Stimulated activated CD8-positive, alpha-beta memory T cell treated with anti-CD3 and anti-CD28 coated beads, Interleukin-15, amount 100 ng/mL, for 4 hours (primary cell): Measurements from ENCODE around the gene CD2AP.
"Not testable (repeated sequence)": the region's sequence is repeated elsewhere in the genome, so short reads cannot be mapped to it uniquely, and the experiment has no call there.

ENCODE experiments used
- DNase-seq, 2 donors: peaks; one replicate each; pipeline ENCODE4 v3.0.0-alpha.2; 2020; ENCODE audit warnings: low read depth in 2 of 2

CD2AP gene

DNA sequence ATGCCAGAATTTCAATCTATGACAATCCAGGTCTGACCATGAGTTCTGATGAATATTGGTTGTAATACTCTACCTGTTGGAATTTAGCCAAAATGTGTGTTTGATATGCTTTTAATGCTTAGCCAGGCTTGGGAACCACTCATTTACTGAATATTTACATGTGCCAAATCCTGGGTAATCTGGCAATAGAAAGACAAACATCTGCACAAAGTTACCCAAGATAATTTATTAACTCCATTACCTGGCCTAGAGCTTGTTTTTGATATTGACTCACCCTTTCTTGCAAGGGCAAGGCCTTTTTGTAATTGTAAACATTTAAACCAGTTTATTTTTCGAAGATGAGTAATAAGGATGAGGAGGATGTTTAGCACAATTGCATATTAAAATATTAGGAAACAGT lies 13.5 kb upstream of the CD2AP start:
- no peak for DNase-seq

- no peak for DNase-seq
Observed at GRCh38 chr6:47465117-47465516, 12.5 kb upstream of the CD2AP start.

DNA sequence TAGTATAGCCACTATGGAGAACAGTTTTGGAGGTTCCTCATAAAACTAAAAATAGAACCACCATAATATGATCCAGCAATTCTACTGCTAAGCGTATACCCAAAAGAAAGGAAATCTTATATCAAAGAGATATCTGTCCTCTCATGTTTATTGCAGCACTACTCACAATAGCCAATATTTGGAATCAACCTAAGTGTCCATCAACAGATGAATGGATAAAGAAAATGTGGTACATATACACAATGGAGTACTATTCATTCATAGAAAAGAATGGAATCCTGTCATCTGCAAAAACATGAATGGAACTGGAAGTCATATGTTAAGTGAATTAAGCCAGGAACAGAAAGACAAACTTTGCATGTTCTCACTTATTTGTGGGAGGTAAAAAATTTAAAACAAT lies 5.7 kb upstream of the CD2AP start:
- no peak for DNase-seq

DNA sequence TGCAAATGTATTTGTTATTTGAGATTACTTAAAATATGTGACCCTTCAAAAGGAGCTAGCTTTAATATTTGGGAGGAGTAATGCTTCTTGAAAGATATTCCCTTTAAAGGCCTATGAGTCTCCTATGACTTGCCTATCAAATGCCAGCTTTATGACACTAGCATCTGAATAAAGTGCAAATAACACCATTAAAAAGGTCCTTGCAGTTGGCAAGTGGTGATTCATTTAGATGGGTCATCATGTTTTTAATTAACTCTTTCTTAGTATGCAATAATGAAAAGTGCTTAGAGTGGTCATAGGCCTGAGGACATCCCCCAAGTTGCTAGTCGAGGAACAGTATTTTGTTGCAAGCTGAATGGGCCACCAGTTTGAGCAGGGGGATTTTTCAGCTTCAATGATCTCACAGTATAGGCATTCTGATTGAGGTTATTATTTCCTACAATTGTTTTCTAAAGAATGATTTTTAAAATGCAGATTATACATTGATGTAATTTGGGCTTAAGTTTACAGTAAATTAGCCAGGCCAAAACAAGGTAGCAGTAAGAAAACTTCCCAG lies 3.7 kb upstream of the CD2AP start:
- no peak for DNase-seq

DNA sequence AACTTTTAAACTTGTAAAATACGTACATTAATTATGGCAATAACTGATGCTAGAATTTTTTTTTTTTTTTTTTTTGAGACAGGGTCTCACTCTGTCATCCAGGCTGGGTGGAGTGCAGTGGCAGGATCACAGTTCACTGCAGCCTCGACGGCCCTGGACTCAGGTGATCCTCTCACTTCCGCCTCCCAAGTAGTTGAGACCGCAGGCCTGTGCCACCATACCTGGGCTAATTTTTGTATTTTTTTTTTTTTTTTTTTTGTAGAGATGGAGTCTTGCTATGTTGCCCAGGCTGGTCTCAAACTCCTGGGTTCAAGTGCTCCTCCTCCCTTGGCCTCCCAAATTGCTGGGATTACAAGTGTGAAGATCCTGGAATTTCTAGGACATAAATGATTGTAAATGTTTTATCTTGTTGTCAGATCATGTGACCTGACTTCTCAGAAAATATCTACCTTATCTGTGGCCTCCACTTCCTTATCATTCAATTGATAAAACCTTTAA lies 2.2 kb upstream of the CD2AP start:
- DNase-seq, result no peak

- no peak for DNase-seq
Observed at GRCh38 chr6:47476781-47477496, 650 bp upstream of the CD2AP start.

DNA sequence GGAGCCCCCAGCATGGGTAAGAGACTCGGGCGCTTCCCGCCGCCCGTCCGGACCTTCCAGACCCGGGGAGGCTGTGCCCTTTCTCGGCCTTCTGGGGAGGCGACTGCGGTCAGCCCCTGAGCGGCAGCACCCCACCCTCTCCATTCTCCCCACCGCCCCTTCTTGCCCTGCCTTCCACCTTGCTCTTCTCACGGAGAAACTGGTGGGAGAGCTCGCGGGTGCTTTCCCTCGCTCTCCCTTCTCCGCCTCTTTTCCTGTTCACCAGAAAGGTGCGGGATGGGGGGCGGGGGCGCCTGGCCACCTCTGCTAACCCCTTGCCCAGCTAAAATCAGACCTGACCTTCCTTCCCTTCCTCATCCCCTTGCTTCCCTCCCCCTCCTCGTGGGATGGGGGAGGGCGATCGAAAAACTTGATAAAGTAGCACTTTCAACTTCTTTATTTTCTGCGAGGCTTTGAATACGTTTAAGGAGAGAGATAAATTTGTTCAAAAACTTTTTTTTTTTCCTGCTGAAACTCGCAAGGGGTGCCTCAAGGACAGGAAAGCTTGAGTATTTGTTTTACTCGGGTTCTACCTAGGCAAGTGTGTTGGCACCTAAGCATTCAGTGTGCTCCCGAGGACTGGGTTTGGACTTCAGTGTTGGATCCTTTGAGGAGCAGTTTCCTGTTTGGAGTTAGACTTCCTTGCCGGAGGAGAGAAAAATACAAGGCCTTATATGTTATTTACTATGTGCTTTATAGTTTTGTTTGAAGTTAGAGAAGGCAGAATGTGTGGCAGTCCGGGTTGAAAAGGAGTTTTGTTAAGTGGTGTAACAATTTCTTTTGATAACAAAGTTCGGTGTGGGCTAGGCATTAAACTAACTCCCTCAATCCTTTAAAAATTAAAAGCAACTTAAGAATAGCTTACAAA lies 897 bp downstream of the CD2AP start:
- DNase-seq, result peak in 1 of 2 donors; percentile 16

- no peak for DNase-seq
Observed at GRCh38 chr6:47479140-47479508, 1.5 kb downstream of the CD2AP start.

GRCh38 chr6:47479874-47480273 lies 2.3 kb downstream of the CD2AP start:
- no peak for DNase-seq

GRCh38 chr6:47481213-47481612 lies 3.6 kb downstream of the CD2AP start:
- not testable (repeated sequence) for DNase-seq

DNA sequence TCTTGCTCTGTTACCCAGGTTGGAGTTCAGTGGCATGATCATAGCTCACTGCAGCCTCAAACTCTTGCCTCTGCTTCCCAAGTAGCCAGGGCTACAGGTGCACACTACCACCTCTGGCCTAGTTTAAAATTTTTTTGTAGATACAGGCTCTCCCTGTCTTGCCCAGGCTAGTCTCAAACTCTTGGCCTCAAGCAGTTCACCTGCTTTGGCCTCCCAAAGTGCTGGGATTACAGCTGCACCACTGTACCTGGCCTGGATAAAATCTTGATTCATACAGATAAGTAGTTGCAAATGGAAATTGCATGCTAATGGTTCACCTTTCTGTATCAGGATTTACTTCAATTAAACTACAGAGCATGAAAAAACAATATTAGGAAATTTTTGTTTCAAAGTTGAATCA lies 4.2 kb downstream of the CD2AP start:
- no peak for DNase-seq

DNA sequence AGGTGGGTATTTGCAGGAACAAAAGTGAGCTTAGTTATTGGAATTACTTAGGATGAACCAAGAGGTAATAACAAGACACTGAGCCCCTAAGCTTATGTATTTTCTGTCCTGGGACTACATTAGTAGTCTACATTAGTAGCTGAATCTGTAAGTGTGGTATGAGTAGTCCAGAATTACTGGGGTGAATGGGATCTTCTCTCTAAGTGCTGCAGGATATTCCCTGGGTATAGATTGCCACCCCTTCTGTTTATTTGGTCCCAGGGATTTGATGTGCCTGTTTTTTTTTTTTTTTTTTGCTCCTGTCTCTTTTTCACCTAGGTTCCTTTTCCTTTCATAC lies 5.9 kb downstream of the CD2AP start:
- DNase-seq, result no peak

DNA sequence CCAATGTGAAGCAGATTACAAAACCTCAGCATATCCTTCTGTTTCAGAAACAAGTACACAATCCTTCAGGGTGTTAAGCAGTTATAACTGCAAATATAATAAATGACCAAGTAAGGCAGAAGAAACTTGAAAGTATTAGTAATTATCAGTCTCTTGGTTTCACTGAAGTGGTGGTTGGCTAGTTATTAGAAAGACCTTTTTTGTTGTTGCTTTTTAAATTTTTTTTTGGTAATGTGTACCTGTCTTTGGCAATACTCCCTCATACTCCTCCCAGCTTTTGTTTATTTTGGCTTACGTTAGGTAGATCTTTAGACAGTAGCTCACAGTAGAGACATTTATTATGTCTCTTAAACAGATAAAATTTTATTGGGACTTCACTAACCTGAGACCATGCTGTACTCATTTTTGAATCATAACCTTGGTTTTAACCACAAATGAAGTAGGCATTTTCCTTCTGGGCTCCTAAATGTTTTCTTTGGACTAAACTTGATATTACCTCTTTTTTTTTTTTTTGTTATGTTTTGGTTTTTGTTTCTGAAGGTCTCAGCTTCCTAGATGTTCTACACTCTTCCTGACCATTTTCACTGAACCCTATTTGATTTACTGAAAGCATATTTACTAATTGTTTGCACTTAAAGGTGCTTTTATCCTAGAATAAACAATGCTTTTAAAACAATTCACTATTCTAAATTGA lies 6.4 kb downstream of the CD2AP start:
- DNase-seq, result no peak

DNA sequence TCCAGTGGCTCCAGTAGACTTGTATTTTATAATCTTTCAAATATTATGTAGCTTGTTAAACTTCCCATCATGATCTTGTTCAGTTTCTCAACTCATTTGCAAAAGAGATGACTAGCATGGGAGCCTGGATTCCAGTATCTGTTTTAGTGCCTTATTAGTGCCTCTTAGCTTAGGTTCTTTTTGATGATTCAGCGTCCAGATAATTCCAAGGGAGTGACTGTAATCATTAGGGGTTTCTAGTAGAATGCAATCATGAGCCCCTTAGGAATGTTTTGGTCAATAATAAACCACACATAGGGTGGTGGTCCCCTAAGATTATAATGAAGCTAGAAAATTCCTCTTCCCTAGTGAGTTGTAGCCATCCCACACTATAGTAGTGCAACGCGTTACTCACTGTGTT lies 7.0 kb downstream of the CD2AP start:
- no peak for DNase-seq

GRCh38 chr6:47485083-47485482 lies 7.5 kb downstream of the CD2AP start:
- no peak for DNase-seq

DNA sequence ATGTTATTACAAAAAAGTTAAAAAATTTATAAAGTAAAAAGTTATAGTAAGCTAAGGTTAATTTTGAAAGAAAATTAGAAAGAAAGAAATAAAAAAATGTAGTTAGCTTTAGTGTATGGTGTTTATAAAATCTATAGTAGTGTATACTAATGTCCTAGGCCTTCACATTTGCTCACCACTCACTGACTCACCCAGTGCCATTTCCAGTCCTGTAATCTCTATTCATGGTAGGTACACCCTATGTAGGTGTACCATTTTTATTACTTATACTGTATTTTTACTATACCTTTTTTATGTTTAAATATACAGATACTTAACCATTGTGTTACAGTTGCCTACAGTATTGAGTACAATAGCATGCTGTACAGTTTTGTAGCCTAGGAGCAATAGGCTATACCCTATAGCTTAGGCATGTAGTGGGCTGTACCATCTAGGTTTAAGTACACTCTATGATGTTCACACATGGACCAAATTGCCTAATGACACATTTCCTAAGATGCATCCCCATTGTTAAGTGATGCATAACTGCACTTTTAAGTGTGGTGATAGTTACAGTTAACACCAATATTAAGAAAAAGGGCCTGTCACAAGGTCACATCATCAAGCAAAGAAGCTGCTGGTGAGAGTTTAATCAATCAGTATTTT lies 8.0 kb downstream of the CD2AP start:
- DNase-seq, result no peak

DNA sequence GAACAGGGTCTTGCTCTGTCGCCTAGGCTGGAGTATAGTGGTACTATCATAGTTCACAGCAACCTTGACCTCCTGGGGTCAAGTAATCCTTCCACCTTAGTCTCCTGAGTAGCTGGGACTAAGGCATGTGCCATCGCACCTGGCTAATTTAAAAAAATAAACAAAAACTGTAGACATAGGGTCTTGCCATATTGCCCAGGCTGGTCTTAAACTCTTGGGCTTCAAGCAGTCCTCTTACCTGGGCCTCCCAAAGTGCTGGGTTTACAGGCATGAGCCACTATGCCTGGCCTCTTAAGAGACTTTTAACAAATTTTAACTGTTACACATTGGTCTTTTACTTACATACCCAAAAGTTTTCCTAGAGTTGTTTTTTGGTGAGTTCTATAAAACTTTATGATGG lies 12.4 kb downstream of the CD2AP start:
- DNase-seq, result no peak

DNA sequence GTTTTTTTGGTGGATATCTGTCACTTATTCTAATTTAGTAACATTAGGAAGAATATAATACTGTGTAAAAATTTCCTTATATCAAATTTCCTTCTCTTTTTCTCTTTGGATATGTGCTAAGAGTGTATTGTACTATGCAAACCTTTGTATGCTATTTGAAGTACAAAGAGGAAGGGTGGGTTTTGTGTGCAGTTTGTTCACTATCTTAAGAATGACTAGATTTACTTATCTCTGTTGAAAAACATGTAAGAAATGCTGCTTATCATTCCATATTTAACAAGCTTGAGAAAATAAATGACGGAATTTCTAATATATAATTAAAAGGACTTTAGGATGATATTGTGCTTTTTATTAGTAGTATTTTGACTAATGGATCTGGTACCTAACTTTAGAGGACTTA lies 13.1 kb downstream of the CD2AP start:
- no peak for DNase-seq

DNA sequence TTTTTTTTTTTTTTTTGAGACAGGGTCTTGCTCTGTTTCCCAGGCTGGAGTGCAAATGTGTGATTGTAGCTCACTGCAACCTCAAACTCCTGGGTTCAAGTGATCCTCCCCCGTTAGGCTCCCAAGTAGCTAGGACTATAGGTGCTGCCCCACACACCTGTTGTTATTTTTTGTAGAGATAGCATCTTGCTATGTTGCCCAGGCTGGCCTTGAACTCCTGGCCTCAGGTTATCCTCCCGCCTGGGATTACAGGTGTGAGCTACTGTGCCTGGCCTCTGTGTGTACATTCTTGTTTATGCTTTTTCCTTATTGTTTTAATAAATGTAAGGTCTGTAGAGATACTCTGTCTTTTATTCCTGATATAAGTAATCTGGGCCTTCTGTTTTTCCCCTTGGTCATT lies 14.8 kb downstream of the CD2AP start:
- DNase-seq, result no peak

DNA sequence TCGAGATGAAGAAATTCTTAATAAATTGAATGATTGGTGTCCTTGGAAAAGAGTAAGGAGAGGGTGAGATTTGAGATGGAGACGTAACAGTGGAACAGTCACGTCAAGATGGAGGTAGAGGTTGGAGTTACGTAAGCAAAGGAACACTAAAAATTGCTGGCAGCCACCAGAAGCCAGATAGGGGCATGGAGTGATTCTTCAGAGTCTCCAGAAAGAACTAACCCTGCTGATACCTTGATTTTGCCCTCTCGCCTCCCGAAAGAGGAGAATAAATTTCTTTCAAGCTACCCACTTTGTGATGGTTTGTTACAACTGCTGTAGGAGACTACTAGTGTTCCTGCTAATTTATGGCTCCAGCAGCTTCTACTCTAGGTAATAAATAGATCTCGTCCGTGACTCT lies 17.6 kb downstream of the CD2AP start:
- DNase-seq, result no peak

DNA sequence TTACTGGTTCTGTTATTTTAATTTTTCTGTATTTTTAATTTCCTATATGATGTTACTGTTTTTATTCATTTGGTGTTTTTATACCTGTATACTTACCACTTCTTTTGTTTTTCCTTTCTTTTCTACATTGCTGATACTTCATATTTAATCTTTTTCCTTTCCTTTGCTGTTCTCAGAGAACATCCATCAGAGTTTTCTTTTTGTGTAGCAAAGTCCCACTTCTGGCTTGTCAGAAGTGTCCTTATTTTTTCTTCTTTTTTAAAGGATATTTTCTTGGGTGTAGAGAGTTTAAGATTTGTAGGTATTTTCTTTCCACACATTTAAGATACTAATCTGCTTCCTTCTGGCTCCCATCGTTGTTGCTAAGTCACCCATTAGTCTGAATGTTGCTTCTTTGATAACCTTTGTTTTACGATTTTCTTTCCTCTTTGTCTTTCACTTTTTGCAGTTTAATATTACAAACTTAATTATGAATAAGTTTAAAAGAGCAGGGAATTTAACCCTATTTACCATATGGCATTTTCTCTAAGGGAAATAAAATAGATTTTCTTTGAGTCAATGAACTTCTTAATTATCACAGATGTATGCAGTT lies 18.5 kb downstream of the CD2AP start:
- no peak for DNase-seq
